ENCODE measurements around the gene EVA1C. TPM values are rescaled to one million over a fixed set of nuclear protein-coding genes. Genes with fewer than 3 reads are reported as not detected.
"Not testable (repeated sequence)": the region's sequence is repeated elsewhere in the genome, so short reads cannot be mapped to it uniquely, and the experiment has no call there.

Gene EVA1C
- polyA plus RNA-seq, 4 donors = 2.0 to 4.8 (median 3.4) TPM

GRCh38 chr21:32423320-32424190 is 11.0 kb downstream of the EVA1C start:
- DNase-seq (ENCODE audit: low read depth in 4 of 4, low spot score in 2 of 4) = no peak

DNA sequence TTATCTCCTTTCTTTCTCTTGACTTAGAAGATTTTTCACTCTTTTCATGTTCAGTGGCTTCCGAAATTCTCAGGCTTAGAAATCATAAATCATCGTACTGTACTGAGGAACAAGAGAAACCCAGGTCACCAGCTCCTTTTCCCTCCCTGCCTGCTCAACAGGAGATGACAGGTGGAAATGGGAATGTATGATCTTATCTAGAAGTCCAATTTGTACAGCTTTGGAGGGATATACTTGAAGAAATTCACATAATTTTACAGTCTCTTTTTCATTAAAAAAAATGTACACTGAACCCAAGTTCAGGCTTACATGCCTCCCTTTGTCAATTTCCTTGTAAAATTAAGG is 11.7 kb downstream of the EVA1C start:
- DNase-seq (ENCODE audit: low read depth in 4 of 4, low spot score in 2 of 4) = no peak

DNA sequence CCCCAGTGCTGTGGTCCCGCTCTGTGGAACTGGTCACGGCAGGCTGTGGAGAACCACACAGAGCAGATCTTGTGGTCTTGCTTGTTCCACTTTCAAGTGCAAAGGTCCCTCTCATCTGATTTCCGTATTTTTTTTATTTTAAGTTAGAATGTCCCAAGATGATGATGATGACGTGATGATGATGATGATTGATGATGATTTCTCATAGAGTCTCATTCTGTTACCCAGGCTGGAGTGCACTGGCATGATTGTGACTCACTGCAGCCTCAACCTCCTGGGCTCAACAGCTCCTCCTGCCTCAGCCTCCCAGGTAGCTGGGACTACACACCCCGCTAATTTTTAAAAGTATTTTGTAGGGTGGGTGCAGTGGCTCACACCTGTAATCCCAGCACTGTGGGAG is 12.2 kb downstream of the EVA1C start:
- DNase-seq (ENCODE audit: low read depth in 4 of 4, low spot score in 2 of 4) = no peak

GRCh38 chr21:32425628-32426027 is 13.1 kb downstream of the EVA1C start:
- DNase-seq (ENCODE audit: low read depth in 4 of 4, low spot score in 2 of 4) = no peak

DNA sequence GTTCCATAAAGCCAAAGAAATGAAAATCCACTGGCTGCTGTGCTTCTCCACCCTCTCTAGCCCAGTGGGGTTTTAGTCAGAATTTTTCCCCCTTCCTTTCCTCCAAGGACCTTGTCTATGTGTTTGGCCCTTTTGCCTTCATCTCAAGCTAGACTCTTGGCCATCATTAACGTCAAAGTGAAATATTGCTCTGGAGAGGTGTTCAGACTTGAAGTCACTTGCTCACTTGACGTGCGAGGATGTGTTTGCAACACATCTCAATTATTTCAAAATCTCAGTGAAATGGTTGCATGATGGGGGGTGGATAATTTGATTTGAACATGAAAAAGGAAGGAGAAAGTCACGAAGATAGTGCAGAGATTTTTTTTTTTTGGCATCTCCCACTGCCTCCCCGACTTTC is 13.6 kb downstream of the EVA1C start:
- no peak for DNase-seq (ENCODE audit: low read depth in 4 of 4, low spot score in 2 of 4)

GRCh38 chr21:32426592-32427051 is 14.1 kb downstream of the EVA1C start:
- no peak for DNase-seq (ENCODE audit: low read depth in 4 of 4, low spot score in 2 of 4)

DNA sequence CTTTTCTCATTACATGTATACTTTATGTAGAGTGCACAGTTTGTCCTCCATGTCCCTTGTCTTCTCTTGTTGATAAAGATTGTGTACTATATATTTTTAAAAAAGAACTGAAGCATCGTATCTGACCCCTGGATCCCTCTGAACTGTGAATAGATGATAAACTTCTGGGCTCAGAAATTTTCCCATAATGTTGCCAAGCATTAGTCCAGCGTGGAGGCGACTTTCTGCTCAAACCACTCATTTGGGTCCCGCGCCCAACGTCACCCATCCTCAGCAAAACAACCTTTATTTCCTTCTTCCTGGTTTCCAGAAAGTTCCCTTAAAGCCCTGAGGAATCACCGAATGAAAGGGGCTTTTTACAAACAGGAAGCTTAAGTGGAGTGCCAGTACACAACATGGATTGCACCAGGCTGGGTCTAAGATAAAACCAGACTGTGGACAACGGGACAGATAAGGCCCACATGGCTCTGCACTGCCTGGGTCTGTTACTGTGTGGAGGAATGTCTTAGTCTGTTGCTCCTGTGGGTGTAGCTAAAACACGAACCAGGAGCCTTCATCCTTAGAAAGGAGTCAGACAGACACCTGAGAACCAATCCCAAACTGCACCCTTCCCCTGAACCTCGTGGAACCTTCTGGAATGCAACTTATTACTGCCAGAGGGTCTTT is 15.6 kb downstream of the EVA1C start:
- DNase-seq (ENCODE audit: low read depth in 4 of 4, low spot score in 2 of 4) = no peak

DNA sequence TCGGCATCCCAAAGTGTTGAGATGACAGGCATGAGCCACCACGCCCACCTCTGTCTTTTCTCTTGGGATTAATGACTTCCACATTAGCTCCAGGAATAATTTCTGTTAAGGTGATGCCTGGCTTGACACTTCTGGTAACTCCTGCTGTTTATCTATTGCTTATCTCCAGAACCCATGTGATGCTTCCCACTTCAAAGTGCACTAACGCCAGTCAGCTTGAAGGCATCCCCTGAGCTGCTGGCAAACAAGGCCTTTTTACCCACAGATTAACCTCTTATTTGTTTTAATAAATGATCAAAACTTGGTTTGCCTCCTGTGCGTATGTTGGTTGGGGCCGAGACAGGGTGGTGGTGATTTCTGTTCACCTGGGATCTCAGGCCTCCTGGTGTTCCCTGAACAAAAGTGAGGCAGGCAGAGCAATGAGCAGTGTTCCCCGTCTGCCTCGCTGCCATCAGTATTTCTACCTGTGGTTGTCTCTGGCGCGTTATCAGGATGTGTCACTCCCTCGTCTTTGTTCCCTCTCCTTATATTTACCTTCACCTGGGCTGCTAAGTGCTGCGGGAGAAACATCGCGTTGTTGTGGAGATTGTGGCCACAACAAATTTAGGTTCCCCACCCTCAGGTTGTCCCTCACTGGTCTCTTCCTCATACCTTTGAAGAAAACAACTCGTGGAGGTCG is 20.6 kb downstream of the EVA1C start:
- not testable (repeated sequence) for DNase-seq (ENCODE audit: low read depth in 4 of 4, low spot score in 2 of 4)

DNA sequence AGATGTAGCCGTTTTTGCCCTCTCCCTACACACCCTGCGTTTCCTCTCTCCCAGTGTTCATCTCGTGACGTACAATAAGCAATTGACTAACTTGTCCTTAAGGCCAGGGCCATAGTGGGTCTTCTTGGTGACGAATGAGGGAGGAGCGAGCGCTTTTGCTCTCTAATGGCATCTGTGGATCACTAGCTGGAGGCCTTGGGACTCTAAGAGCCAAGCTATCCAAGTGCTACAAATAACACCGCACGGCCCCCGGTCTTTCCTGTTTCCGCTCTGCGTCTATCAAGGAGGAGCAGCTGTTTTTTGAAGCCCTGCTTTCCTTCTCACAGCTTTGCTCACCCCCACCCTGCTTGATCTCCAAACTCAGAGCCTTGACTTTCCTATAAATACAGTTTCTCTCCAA is 25.2 kb downstream of the EVA1C start:
- no peak for DNase-seq (ENCODE audit: low read depth in 4 of 4, low spot score in 2 of 4)

- no peak for DNase-seq (ENCODE audit: low read depth in 4 of 4, low spot score in 2 of 4)
Measured at GRCh38 chr21:32442566-32443318, 30.2 kb downstream of the EVA1C start.

- no peak for DNase-seq (ENCODE audit: low read depth in 4 of 4, low spot score in 2 of 4)
Measured at GRCh38 chr21:32445101-32445500, 32.6 kb downstream of the EVA1C start.

- not testable (repeated sequence) for DNase-seq (ENCODE audit: low read depth in 4 of 4, low spot score in 2 of 4)
Measured at GRCh38 chr21:32446440-32446839, 33.9 kb downstream of the EVA1C start.

DNA sequence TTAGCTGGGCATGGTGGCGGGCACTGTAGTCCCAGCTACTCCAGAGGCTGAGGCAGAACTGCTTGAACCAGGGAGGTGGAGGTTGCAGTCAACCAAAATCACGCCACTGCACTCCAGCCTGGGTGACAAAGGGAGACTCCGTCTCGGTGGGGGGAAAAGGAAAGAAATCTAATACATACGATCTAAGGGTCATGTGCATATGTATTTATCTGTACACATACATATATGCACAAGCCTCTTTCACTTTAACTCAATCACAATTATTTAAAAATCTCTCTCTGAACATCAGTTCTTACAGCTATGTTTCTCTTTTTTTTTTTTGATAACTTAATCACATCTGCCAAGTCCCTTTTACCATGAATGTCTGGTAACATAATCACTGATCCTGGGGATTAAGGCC is 34.7 kb downstream of the EVA1C start:
- no peak for DNase-seq (ENCODE audit: low read depth in 4 of 4, low spot score in 2 of 4)

DNA sequence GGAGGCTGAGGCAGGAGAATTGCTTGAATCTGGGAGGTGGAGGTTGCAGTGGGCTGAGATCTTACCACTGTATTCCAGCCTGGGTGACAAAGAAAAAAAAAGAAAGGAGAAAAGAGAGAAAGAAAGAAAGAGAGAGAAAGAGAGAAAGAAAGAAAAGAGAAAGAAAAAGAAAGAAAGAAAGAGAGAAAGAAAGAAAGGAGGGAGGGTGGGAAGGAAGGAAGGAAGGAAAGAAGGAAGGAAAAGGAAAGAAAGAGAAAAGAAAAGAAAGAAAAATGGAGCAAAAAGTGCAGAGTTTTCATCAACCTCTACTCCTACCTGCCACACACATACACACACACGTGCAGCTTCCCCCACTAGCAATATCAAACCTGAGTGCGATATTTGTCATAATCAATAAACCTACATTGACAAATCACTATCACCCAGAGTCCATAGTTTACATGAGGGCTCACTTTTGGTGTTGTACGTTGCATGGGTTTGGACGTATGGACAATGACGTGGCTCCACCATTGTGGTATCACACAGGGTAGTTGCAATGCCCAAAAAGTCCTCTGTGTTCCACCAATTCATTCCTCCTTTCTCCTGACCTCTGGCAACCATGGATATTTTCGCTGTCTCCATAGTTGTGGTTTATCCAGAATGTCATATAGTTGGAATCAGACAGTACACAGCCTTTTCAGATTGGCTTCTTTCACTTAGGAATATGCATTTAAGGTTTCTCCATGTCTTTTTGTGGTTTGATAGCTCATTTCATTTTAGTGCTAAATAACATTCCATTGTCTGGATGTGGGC is 36.5 kb downstream of the EVA1C start:
- DNase-seq (ENCODE audit: low read depth in 4 of 4, low spot score in 2 of 4) = no peak

DNA sequence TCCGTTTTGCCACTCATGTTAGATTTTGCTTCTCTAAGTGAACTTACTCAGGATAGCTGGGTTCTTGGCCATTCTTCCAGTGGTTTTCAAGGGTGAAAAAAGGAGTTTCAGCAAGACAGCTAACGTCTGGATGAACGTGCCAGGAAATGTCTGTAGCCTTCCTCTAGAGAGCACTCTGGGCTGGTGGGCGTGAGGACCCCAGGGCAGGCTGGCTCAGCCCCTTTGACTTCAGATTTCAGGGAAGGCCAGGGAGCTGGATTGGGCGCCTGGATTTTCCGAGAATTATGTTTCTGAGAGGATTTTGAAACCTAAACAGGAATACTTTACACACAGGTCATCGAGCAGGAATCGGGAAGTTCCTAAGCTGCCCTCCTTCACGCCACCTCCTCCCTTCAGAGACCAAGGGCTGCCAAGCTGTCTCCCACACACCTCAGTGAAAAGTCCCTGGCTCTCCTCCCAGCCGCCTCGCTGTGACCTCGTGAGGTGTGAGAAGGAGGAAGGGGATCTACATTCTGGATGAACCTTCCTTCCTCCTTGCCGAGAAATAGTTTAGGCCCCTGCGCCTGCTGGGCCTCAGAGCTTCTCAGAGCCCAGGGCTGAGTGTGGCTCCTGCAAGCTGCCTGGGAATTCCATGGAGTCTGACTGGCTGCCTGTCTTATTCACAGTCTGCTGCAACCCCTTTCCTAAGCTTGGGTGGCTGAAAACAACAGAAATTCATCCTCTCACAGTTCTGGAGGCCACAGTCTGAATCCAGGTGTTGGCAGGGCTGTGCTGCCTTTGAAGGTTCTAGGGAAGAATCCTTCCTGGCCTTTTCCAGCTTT is 38.6 kb downstream of the EVA1C start:
- DNase-seq (ENCODE audit: low read depth in 4 of 4, low spot score in 2 of 4) = not testable (repeated sequence)

DNA sequence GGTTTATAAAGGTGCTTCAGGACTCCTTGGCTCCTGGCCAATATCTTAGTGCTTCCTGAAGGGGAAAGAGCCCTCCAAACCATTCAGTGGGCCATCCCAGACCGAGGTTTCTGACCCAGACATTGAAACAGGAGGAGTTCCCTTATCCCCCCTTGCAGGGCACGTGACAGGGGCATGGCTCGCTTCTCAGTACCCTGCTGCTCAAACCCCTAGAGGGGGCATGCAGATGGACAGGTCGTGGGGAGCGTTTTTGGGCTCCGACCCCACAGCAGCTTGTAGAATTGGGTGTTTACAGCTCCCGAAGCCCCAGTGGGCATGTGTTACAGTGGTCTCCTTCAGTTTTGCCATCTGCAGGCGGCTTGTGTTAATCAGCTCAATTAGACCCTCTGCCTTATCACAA is 39.7 kb downstream of the EVA1C start:
- DNase-seq (ENCODE audit: low read depth in 4 of 4, low spot score in 2 of 4) = not testable (repeated sequence)

DNA sequence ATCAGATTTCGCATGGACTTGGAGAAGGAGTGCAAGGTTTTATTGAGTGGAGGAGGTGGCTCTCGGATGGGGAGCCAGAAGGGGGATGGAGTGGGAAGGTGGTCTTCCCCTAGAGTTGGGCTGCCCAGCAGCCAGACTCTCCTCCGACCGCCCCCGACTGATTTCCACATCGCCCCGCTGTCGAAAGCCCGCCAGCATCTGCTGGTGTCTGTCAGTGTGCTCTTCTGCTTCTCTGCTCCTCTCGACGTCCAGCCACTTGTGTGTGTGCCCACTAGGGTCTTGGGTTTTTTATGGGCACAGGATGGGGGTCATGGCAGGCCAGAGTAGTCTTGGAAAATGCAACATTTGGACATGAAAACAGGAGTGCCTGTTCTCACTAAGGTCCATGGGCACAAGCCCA is 40.1 kb downstream of the EVA1C start:
- no peak for DNase-seq (ENCODE audit: low read depth in 4 of 4, low spot score in 2 of 4)

GRCh38 chr21:32455548-32455947 is 43.0 kb downstream of the EVA1C start:
- no peak for DNase-seq (ENCODE audit: low read depth in 4 of 4, low spot score in 2 of 4)

DNA sequence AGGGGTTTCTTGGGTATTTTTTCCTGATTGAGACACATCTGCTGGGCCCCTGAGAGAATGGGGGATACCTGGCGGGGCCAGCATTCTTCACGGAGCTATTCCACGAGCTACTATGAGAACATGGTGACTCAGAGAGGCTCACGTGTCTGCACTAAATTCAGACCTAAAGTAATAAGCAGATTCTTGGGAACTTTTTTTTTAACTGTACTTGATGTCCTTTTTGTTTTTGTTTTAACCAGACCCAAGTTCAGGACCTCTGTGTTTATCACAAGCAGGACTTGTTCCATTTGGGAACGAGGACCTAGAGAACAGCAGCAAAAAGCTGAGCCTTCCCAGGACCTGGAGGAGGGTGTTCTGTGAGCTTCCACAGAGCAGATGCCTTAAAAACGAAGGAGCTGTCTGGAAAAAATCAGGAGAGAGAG is 44.0 kb downstream of the EVA1C start:
- DNase-seq (ENCODE audit: low read depth in 4 of 4, low spot score in 2 of 4) = no peak

Data from left renal cortex interstitium (tissue), 4 donors.